ENCODE data around the gene KIAA1217.
"Not testable (repeated sequence)": the region's sequence is repeated elsewhere in the genome, so short reads cannot be mapped to it uniquely, and the experiment has no call there.

KIAA1217 gene

GRCh38 chr10:24288581-24288980 is 79.6 kb downstream of the KIAA1217 start:
- DNase-seq (ENCODE audit: low read depth), result no peak

GRCh38 chr10:24289235-24289634 is 80.3 kb downstream of the KIAA1217 start:
- no peak for DNase-seq (ENCODE audit: low read depth)

- DNase-seq (ENCODE audit: low read depth), result no peak
Observed at GRCh38 chr10:24292304-24293293, 83.7 kb downstream of the KIAA1217 start.

DNA sequence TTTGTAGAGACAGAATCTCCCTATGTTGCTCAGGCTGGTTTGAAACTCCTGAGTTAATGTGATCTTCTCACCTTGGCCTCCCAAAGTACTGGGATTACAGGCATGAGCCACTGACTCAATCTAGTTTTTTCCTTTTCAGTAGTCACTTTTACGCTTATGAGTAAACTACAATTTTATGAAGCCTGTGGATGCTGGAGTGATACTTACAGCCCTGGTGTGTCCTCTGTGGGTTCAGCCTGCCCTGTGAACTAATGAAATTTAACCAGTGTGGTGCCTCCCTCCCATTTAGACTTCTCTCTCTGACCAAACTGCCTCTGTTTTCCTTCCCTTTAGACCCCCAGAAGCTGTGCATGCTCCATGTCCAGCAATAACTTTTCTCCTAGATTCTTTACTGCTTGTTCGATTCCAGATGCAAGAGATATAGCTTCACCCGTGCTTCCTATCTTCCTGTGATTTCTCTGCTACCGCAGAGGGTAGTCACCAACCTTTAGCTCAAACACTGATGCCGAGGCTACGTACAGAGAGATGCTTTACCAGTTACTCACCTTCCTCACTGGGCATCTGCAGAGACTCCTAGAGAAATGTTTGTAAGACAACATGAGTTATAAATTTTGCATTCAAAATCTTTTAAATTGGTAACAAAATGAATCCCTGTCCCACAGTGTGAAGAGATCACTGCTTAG is 90.8 kb downstream of the KIAA1217 start:
- DNase-seq (ENCODE audit: low read depth), result no peak

- no peak for DNase-seq (ENCODE audit: low read depth)
Observed at GRCh38 chr10:24303522-24304310, 94.8 kb downstream of the KIAA1217 start.

GRCh38 chr10:24305551-24306506 is 96.9 kb downstream of the KIAA1217 start:
- DNase-seq (ENCODE audit: low read depth), result no peak

GRCh38 chr10:24306507-24306875 is 97.6 kb downstream of the KIAA1217 start:
- no peak for DNase-seq (ENCODE audit: low read depth)

DNA sequence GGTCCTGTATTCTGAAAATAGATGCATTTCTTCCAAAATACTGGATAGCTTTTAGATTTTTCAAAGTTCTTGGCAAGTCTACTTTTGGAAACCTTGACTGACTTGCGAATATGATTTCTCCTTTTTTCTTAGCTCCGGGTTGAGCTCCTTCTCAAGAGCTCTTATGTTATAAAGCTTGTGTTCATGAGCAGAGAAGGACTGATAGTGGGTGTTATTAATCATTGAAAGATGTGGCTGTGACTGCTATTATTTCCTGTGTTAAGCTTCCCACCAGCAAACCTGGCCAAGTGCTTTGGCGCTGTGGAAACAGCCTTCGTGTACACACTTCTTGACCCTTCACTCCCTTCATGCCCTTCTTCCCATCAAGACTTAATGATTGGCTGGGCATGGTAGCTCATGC is 98.2 kb downstream of the KIAA1217 start:
- no peak for DNase-seq (ENCODE audit: low read depth)

- DNase-seq (ENCODE audit: low read depth), result no peak
Observed at GRCh38 chr10:24307696-24308485, 99.0 kb downstream of the KIAA1217 start.

- no peak for DNase-seq (ENCODE audit: low read depth)
Observed at GRCh38 chr10:24310104-24310503, 101.2 kb downstream of the KIAA1217 start.

DNA sequence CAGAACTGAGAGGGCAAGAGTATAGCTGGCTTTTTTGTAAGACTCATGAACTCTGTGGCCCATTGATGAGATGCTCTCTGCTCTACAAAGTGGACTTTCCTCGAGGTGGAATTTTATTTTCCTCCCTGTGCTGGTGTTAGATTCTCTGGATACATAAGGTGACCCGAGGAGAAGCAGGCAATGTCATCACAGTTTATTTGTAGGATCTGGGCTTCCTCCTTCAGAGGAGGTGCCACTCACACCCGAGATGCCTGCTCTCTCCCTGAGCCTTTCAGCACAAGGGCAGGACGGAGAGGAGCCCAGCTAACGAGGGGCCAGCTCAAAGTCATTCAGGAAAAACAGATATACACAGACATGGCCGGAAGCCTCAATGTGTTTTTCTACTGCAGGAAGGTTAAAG is 103.0 kb downstream of the KIAA1217 start:
- DNase-seq (ENCODE audit: low read depth), result no peak

- no peak for DNase-seq (ENCODE audit: low read depth)
Observed at GRCh38 chr10:24313283-24313682, 104.3 kb downstream of the KIAA1217 start.

- no peak for DNase-seq (ENCODE audit: low read depth)
Observed at GRCh38 chr10:24315211-24315610, 106.3 kb downstream of the KIAA1217 start.

GRCh38 chr10:24318517-24318916 is 109.6 kb downstream of the KIAA1217 start:
- DNase-seq (ENCODE audit: low read depth), result no peak

DNA sequence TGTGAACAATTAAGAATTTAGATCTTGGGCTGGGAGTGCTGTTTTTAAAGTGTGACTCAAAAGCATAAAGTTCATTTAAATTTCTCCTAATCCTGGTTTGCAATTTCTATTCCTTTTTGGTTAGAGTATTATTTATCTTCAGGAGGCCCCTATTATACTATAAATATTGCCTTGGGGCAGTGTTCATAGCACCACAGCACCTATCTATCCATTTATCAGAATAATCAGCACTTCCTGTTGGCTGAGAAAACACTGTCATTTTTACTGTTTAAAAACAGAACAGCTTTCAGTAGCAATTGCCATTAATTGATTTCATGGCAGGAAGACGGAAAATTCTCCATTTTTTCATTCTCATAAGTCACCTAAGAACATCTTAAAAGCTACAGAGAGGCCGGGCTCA is 111.4 kb downstream of the KIAA1217 start:
- DNase-seq (ENCODE audit: low read depth), result no peak

DNA sequence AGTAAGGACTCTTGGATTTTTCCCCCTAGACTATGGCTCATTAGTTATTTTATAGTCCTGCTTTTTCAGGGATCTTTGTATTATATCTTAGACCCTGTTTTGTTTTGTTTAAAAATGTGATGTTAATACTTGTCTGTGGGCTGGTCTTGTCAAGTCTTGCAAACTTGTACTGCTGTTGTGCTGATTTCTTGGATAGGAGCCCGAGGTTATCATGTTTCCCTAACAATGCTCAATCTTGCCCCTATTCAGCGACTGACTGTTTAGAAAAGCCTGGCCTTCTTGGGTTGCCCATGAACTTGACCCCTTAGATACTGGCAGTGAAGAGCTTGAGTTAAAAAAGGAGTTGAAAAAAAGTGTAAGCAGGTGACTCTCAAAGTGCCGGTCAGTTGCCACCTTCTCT is 115.7 kb downstream of the KIAA1217 start:
- no peak for DNase-seq (ENCODE audit: low read depth)

DNA sequence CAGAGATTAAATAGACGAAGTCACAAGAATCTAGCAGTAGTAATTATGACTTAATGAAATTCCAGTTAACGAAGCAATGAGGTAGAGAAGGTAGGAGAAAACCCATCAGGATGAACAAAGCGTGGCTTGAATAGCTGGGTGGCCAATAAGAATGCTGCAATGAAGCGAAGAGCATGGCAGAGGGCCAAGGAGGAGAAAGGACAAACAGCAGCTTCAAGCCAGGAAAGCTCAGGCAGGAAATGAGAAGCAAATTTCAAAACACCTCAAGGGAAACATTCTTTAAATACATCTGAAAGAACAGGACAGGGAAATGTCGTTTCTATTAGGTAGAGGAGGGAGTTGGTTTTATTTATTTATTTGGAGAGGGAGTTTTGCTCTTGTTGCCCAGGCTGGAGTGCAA is 122.5 kb downstream of the KIAA1217 start:
- DNase-seq (ENCODE audit: low read depth), result no peak

GRCh38 chr10:24333736-24334135 is 124.8 kb downstream of the KIAA1217 start:
- no peak for DNase-seq (ENCODE audit: low read depth)

DNA sequence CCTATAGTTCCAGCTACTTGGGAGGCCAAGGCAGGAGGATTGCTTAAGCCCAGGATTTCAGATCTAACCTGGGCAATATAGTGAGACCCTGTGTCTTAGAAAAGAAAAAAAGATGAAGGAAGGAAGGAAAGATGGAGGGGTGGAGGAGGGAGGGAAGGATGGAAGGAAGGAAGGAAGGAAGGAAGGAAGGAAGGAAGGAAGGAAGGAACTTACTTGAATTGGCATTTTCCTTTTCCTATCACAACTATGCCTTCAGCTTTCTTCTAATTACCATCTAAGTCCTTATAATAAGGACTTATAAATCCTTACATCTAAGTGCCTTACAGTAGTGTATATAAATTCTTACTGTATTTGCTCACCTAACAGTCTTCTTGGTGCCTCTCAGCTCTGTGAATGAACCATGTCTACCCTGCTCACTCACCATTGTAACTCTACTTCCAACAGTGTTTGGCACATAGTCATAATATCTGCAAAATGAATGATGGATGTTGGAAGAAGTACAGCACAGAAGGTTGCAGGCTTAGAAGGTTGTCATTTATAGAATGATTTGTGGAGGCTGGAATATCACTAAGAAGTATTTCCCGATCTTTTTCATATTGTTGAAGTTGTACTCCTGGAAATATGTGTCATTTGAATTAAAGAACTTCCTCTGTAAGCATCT is 125.5 kb downstream of the KIAA1217 start:
- DNase-seq (ENCODE audit: low read depth), result no peak

DNA sequence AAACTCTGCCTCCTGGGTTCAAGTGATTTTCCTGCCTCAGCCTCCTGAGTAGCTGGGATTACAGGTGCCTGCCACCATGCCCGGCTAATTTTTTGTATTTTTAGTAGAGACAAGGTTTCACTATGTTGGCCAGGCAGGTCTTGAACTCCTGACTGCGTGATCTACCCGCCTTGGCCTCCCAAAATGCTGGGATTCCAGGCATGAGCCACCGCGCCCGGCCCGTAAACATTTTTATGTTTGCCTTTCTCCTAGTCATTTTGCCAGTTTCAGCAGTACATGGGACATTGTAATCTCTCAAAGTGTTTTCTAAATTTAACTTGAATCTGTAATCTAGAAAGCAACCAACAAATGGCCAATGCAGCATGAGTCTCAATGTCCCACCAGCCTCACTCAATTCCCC is 128.8 kb downstream of the KIAA1217 start:
- not testable (repeated sequence) for DNase-seq (ENCODE audit: low read depth)
